COR-L47 (cell line): Measurements from ENCODE around the gene DPEP3.
"Not testable (repeated sequence)": the region's sequence is repeated elsewhere in the genome, so short reads cannot be mapped to it uniquely, and the experiment has no call there.

ENCODE experiments used
- DNase-seq: peaks from one replicate; lab custom pipeline; 2025; lab: John Stamatoyannopoulos, UW

Gene DPEP3

GRCh38 chr16:67993207-67994039, 13.1 kb upstream of the DPEP3 start:
- peak; percentile 54 for DNase-seq

- DNase-seq, result no peak
Observed at GRCh38 chr16:67992661-67993206, 12.4 kb upstream of the DPEP3 start.

DNA sequence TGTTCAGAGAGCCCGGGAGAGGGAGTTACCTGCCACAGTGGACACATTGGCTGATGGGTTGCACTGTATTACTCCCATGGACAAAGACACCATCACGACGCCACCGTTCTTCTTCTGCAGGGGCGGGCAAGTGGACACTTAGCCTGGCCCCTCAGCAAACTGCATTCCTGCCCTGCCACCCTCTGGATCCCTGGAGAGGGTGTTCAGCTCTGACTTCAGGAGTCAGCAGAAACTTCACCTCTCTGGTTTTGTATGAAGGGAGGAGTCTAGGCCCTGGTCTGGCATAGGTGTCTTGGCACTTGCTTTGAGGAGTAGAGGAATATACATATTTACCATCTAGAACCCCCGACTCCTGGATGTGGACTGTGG, 9.7 kb upstream of the DPEP3 start:
- no peak for DNase-seq

- DNase-seq, result no peak
Observed at GRCh38 chr16:67989322-67990017, 9.2 kb upstream of the DPEP3 start.

GRCh38 chr16:67988675-67989074, 8.4 kb upstream of the DPEP3 start:
- no peak for DNase-seq

DNA sequence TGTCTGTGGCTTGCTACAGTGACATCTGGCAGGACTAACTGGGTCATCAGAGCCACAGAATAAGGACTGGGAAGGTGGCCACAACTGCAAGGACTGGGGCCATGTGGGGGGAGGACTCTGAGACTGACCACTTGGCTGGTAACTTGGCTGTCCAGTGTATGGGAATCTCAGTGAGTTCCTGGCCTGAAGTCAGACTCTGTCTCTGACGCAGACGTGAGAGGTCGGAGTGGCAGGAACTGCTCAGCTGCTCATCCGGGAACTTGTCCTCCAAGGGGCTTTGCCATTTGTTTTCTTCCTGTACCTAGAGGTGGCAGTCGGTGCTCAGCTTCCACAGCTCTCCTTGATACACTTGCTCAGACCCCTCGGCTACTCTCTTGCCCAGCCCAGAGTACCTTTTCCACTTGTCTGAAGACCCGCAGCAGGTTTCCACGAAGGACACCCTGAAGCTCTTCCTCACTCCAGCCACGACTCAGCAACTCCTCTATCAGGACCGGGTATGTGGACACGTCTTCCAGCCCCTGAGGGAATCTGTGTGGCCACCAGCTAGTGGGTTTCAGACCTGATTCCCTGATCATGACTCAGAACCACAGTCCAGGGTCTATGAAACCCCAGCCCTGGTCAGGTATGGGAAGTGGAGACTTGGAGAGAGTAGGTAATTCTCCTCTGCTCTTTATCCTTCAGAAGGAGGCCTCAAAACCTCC, 7.3 kb upstream of the DPEP3 start:
- no peak for DNase-seq

DNA sequence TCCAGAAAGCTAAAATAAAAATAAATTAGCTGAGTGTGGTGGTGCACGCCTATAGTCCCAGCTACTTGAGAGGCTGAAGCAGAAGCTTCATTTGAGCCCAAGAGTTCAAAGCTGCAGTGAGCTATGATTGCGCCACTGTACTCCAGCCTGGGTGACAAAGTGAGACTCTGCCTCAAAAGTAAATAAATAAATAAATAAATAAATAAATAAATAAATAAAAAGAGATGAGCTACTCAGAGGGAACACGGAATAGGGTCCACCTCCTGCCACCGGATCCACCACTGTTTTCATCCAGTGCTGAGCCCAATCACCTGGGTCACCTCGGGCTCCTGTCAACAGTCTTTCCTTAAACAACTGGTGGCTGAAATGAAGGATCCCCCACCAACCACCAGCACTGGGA, 6.7 kb upstream of the DPEP3 start:
- no peak for DNase-seq

- DNase-seq, result no peak
Observed at GRCh38 chr16:67982011-67982696, 1.9 kb upstream of the DPEP3 start.

GRCh38 chr16:67977469-67978227, 2.7 kb downstream of the DPEP3 start:
- no peak for DNase-seq

GRCh38 chr16:67977005-67977404, 3.3 kb downstream of the DPEP3 start:
- no peak for DNase-seq

- no peak for DNase-seq
Observed at GRCh38 chr16:67976205-67976604, 4.1 kb downstream of the DPEP3 start.

- DNase-seq, result no peak
Observed at GRCh38 chr16:67975321-67976105, 4.8 kb downstream of the DPEP3 start.

GRCh38 chr16:67972285-67972684, 8.0 kb downstream of the DPEP3 start:
- DNase-seq, result not testable (repeated sequence)

DNA sequence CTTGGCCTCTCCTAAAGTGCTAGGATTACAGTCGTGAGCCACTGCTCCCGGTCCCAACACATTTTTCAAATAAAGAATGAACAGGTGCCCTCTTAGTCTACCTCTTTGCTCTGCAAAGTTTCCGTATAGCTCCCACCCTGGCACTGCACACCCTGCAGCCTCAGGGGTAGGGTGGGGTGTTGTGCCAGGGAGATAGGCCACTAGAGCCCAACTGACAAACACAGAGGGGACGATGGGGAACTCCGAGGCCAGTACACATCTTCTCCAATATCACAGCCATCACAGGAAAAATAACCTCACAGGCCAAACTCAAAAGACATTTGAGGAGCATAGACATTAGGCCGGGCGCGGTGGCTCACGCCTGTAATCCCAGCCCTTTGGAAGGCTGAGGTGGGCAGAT, 9.2 kb downstream of the DPEP3 start:
- no peak for DNase-seq

GRCh38 chr16:67969254-67970039, 10.9 kb downstream of the DPEP3 start:
- DNase-seq, result no peak

DNA sequence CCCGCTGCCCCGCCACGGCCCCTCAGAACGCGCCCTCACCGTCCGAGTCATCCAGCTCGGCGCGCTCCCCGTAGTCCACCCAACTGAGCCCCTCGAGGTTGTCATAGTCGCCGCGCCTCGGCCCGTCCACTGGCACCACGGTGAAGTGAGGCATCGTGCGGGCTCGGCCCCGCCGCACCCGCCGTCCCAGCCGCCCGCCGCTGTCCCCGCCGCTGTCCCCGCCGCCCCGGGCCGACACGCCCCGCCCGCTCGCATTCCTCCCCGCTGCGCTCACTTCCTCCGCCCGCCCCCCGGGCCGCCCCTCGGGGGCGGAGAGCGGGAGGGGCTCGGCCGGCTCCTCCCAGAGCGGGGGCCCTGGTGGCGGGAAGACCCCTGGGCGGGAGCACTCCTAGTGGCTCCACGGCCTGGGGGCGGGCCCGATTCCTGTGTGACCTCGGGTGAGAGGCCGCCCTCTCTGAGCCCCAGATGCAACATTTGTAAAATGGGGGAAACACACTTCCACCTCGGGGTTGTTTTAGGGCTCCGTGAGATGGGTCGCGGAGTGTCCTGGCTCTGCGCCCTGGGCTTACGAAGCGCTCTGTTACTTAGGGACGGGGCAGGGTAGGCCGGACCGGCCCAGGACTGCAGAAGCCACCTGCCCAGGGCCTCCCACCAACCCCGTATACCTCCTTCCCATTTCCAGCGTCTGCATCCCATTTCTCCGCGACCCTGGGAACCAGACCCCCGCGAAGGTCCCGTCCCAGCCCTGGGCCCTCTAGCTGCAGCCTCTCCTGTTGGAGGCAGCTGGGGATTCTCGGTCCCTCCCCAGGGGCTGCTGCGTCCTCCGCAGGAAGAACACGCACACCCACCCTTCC, 11.7 kb downstream of the DPEP3 start, which contains the start of gene SLC12A4:
Gene SLC12A4 (minus strand): TSS at position 238 of the 854 bp plus-strand sequence. CDS start 84 bp downstream, at position 154.
- peak; percentile 65 for DNase-seq

GRCh38 chr16:67967958-67968399, 12.3 kb downstream of the DPEP3 start:
- no peak for DNase-seq

GRCh38 chr16:67967183-67967957, 12.9 kb downstream of the DPEP3 start:
- DNase-seq, result no peak
